ENCODE data around the gene MSRB3.

DNA sequence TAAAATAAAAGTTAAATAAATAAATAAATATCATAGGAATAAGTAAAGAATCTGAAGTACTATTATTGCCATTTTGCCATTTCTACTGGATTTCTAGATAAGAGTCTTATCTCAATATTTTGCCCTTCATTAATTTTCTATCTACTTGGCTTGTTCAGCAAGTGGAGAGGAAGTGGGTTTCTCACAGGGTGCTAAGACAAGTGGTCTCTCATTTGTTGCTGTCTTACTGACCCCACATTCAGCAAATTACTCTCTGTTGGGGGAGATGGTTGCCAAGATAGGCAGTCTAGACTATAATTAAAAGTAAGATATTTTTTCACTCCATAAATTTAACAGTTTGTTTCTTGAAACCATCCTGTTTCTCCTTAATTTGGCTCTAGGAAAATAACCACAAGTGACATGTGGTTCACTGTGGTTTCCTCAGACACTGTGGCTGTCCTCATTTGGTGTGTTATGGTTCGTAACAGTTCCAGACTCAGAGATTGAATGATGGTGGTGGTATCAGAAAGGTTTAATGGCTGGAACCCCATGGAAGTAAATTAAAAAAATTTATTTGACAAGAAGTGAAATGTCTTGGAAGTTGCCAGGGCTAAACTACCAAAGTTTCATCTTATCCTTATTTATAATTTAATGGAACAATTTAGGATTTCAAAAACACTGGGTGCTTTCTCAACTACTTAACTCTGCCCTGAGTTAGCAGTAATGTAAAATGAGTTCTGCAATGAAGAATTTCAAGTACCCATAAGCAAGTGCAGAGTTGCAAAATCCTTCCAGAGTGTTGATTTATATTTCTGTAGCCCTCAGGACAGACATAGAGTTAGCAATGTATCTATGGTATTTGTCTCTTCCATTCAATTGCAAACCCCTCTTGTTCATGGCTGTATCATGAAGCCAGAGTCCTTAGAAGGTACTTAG is 214.8 kb downstream of the MSRB3 start:
- TF ChIP-seq POLR2AphosphoS5 (IDR thresholded peaks at IDR 0.05; ENCODE audit: low read depth, low read length) (no peak), REST (IDR thresholded peaks at IDR 0.05; ENCODE audit: insufficient read depth in 1 of 2, low read depth in 2 of 2, low read length in 2 of 2) (no peak)
